A673 (cell line): ENCODE data around the gene ZNF394. TPM values are rescaled to one million over a fixed set of nuclear protein-coding genes. Genes with fewer than 3 reads are reported as not detected.

Experiments
- BruUV-seq: library from RNA; stranded (reverse); fragments of 400-500 nt; replicated peaks from 2 replicates; lab custom pipeline; 2021; lab: Mats Ljungman, UMichigan
- CTCF ChIA-PET: fragments of 300-600 bp; sonication (Branson Sonifier 250); formaldehyde crosslinking; loops from one replicate; lab custom pipeline; 2022; ENCODE audit warnings: antibody characterized with exemption; lab: Charles Lee
- POLR2A ChIA-PET: fragments of 300-600 bp; sonication (Branson Sonifier 250); formaldehyde crosslinking; loops from one replicate; lab custom pipeline; 2022; ENCODE audit warnings: antibody characterized with exemption; ENCODE audit not compliant: low non-redundant PET; lab: Charles Lee
- DNase-seq: peaks from one replicate; pipeline ENCODE4 v3.0.0-alpha.2; 2015; ENCODE audit warnings: low spot score
- H3K27ac ChIP-seq: fragments of 200-600 bp; sonication (generic); 2 replicates; pipeline ENCODE4 v1.5.1; 2016; ENCODE audit warnings: mixed run types, low read depth, mild to moderate bottlenecking, mixed read lengths, antibody characterized with exemption, low read length; ENCODE audit not compliant: poor library complexity, severe bottlenecking
- H3K27me3 ChIP-seq: fragments of 200-600 bp; sonication (generic); replicated peaks from 2 replicates; pipeline ENCODE4 v1.6.1; 2017; ENCODE audit warnings: mixed run types, low read depth, mild to moderate bottlenecking, mixed read lengths, antibody characterized with exemption, low read length; ENCODE audit not compliant: insufficient read depth, poor library complexity
- H3K36me3 ChIP-seq: fragments of 200-600 bp; sonication (generic); 2 replicates; pipeline ENCODE4 v1.6.1; 2016; ENCODE audit warnings: mixed run types, mild to moderate bottlenecking, mixed read lengths, antibody characterized with exemption, low read length; ENCODE audit not compliant: insufficient read depth, poor library complexity, severe bottlenecking
- H3K4me1 ChIP-seq: fragments of 200-600 bp; sonication (generic); 2 replicates; pipeline ENCODE4 v1.6.1; 2017; ENCODE audit warnings: mixed run types, mild to moderate bottlenecking, mixed read lengths, antibody characterized with exemption, low read length; ENCODE audit not compliant: insufficient read depth, poor library complexity, severe bottlenecking
- H3K4me3 ChIP-seq: fragments of 200-600 bp; sonication (generic); 2 replicates; pipeline ENCODE4 v1.5.1; 2016; ENCODE audit warnings: low read depth, mixed run types, mild to moderate bottlenecking, mixed read lengths, low read length; ENCODE audit not compliant: poor library complexity, severe bottlenecking
- H3K9me3 ChIP-seq: fragments of 200-600 bp; sonication (generic); 2 replicates; pipeline ENCODE4 v1.6.1; 2016; ENCODE audit warnings: mixed run types, low read depth, mild to moderate bottlenecking, mixed read lengths, antibody characterized with exemption, low read length; ENCODE audit not compliant: poor library complexity, severe bottlenecking
- EZH2 ChIP-seq: fragments of 200-600 bp; sonication (generic); IDR thresholded peaks from 2 replicates; pipeline ENCODE4 v1.6.1; 2017; ENCODE audit warnings: borderline replicate concordance, low read depth, mild to moderate bottlenecking, mixed read lengths, antibody characterized with exemption, low read length; ENCODE audit not compliant: poor library complexity, severe bottlenecking
- intact Hi-C: fragments of 100-400 bp; cut with micrococcal nuclease; formaldehyde crosslinking; loops from one replicate; pipeline ENCODE4 v1.10.0; 2022; ENCODE audit not compliant: unreplicated experiment
- total RNA-seq: library from RNA; stranded (reverse); gene quantifications from 2 replicates; pipeline ENCODE4 v1.2.3, GENCODE V29; 2021
- TF ChIP-seq, protein P1 (sequence below): fragments of 300-800, 200-600 bp; sonication (generic); conservative IDR thresholded peaks from 2 replicates; pipeline ENCODE4 v1.5.1; 2017; ENCODE audit warnings: low read depth, mild to moderate bottlenecking, antibody characterized with exemption, low read length, moderate library complexity, mixed read lengths

Gene ZNF394
- total RNA-seq, 1 experiment from 2014 or later = 20.2 TPM

DNA sequence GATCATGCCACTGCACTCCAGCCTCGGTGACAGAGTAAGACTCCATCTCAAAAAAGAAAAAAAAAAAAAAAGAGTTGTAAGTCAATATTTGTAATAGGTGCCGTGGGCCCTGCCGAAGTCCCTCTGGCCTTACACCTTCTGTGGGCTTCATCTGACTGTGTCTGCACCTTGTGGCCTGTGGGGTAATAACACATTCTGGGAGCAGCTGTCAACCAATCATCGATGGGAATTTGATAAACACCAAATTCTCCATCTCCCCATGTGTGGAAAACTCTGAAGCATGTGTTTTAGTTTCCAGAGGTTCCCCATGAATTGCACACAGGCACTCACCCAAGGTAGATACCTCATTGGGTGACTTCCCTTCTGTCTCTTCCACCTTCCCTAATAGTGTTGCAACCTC, 10.8 kb downstream of the ZNF394 start:
- Histone ChIP-seq H3K27me3 (no peaks in the 10 kb centered on the region), H3K27ac (no peak overlapping the region), H3K4me3 (no peak overlapping the region), H3K9me3 (peaks cover 16% of the 10 kb centered on the region), H3K4me1 (no peaks in the 10 kb centered on the region), H3K36me3 (peaks cover 17% of the 10 kb centered on the region)
- TF ChIP-seq, protein P1, sequence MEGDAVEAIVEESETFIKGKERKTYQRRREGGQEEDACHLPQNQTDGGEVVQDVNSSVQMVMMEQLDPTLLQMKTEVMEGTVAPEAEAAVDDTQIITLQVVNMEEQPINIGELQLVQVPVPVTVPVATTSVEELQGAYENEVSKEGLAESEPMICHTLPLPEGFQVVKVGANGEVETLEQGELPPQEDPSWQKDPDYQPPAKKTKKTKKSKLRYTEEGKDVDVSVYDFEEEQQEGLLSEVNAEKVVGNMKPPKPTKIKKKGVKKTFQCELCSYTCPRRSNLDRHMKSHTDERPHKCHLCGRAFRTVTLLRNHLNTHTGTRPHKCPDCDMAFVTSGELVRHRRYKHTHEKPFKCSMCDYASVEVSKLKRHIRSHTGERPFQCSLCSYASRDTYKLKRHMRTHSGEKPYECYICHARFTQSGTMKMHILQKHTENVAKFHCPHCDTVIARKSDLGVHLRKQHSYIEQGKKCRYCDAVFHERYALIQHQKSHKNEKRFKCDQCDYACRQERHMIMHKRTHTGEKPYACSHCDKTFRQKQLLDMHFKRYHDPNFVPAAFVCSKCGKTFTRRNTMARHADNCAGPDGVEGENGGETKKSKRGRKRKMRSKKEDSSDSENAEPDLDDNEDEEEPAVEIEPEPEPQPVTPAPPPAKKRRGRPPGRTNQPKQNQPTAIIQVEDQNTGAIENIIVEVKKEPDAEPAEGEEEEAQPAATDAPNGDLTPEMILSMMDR = no peak
- TF ChIP-seq EZH2 = no peak
- POLR2A ChIA-PET = no interaction called here
- intact Hi-C loops = no loop called here
- CTCF ChIA-PET = interaction anchor here (0.7 kb wide), 1 partner anchor 81 kb away, joined by 3 read pairs; the partner anchor contains the start of gene PDAP1
- BruUV-seq = no TSS peak
- no peak for DNase-seq

DNA sequence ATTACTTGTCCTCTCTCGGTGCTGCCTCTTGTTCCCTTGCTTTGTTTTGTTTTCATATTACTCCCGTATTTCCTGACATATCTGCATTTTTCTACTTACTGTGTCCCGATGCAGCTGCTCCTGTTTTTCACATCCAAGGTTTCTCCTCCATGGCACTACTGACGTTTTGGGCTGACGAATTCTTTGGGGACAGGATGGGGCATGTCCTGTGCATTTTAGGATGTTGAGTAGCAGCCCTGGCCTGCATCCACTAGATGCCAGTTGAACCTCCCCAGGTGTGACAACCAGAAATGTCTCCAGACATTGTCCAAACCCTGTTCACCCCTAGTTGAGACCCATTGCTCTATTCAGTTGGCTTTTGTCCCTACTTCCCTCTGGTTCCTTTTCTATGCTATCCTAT, 15.0 kb downstream of the ZNF394 start:
- peaks cover 10% of the 10 kb centered on the region for H3K36me3 ChIP-seq
- intact Hi-C loops = no loop called here
- no peaks in the 10 kb centered on the region for H3K9me3 ChIP-seq
- DNase-seq = no peak
- no peak overlapping the region for H3K4me3 ChIP-seq
- H3K4me1 ChIP-seq = no peaks in the 10 kb centered on the region
- TF ChIP-seq, protein P1 = no peak
- no peak for TF ChIP-seq EZH2
- POLR2A ChIA-PET = no interaction called here
- H3K27ac ChIP-seq = no peak overlapping the region
- H3K27me3 ChIP-seq = no peaks in the 10 kb centered on the region
- CTCF ChIA-PET = no interaction called here
- BruUV-seq = no TSS peak

DNA sequence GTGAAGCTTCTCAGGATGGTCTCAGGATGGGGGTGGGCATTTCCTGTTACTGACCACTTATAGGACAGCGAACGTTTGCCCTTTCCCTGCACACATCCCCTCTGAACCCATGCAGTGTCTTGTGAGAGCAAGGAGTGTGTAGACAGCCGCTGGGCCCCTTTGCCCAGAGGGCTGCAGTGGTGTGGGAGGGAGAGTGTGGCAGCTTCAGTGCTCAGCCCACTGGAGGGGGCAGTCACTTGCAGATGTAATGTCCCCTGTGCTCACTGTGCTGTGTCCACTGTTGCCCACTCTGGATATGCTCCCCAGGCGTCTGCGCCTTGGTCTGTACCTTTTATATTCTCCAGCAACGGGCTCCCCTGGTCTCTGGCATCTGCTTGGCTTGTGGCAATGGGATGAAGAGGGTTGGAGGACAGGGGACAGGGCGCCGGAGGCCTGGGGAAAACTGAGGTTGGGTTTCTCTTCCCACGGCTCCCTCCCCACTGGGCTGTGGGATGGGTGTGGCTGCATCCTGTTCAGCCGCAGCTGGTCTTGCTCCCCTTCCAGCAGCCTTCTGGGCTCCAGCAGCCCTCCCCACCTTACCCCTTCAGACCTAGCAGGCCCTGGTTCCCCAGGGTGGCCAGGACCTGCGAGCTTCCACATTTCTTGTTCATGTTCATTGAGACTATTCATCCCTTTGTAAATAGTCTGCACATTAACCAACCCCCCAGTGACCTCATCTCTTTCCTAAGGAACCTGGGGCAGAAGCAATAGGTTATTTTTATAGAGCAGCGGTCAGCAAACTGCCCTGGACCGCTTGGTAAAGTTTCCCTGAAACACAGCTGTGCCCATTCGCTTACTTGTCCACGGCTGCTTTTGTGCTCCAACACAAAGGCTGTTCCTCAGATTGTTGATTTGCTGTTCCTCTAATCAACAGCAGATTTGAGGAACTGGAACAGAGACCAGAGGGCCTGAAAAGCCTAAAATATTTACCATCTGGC, 21.3 kb downstream of the ZNF394 start:
- Histone ChIP-seq H3K9me3 (no peaks in the 10 kb centered on the region), H3K27me3 (no peaks in the 10 kb centered on the region), H3K36me3 (peaks cover 21% of the 10 kb centered on the region), H3K27ac (no peak overlapping the region), H3K4me1 (peaks cover 4% of the 10 kb centered on the region), H3K4me3 (no peak overlapping the region)
- no TSS peak for BruUV-seq
- intact Hi-C loops = no loop called here
- ChIA-PET CTCF (no interaction called here), POLR2A (no interaction called here)
- no peak for TF ChIP-seq EZH2
- TF ChIP-seq, protein P1 = no peak
- DNase-seq = no peak
